Stomach (tissue), 4 donors: ENCODE data around the gene KLHL15.
"Not testable (repeated sequence)": the region's sequence is repeated elsewhere in the genome, so short reads cannot be mapped to it uniquely, and the experiment has no call there.

Experiments used
- CTCF ChIP-seq, 7 experiments: fragments of 450-650 bp in 4 of 7; fragments of 200-600 bp in 3 of 7; sonication (generic) in 3 of 7; IDR thresholded peaks; one replicate each; pipeline ENCODE4 v1.5.1; 2016 to 2019; ENCODE audit warnings: antibody characterized with exemption in 7 of 7, control low read depth in 2 of 7, mild to moderate bottlenecking in 1 of 7
- POLR2AphosphoS5 ChIP-seq, 3 donors: sonication (generic); formaldehyde crosslinking; IDR thresholded peaks; one replicate each; pipeline ENCODE4 v1.6.1; 2016; ENCODE audit warnings: antibody characterized with exemption in 3 of 3

GRCh38 chrX:24050522-24051318 is 23.7 kb upstream of the KLHL15 start:
- TF ChIP-seq POLR2AphosphoS5 (IDR thresholded peaks at IDR 0.05): peak in 1 of 3 donors; percentile 12
- TF ChIP-seq CTCF (IDR thresholded peaks at IDR 0.05): not testable (repeated sequence)
